HepG2 (cell line): ENCODE results near the gene BCL2L2. TPM values are rescaled to one million over a fixed set of nuclear protein-coding genes. Genes with fewer than 3 reads are reported as not detected.

Experiments used
- BRD4 ChIP-seq: sonication (generic); formaldehyde crosslinking; IDR thresholded peaks from 2 replicates; pipeline ENCODE4 v1.4.0; 2020; ENCODE audit warnings: missing genetic modification reagents
- FOXO1 ChIP-seq: sonication (generic); formaldehyde crosslinking; IDR thresholded peaks from 2 replicates; pipeline ENCODE4 v1.4.0; 2020; ENCODE audit warnings: missing genetic modification reagents
- JDP2 ChIP-seq: sonication (generic); formaldehyde crosslinking; IDR thresholded peaks from 2 replicates; pipeline ENCODE4 v1.8.1; 2022; ENCODE audit warnings: missing genetic modification reagents, borderline replicate concordance
- NBN ChIP-seq: fragments of 450-650 bp; conservative IDR thresholded peaks from 2 replicates; pipeline ENCODE4 v1.6.1; 2017
- NPAS2 ChIP-seq: sonication (generic); formaldehyde crosslinking; IDR thresholded peaks from 2 replicates; pipeline ENCODE4 v1.8.0; 2022; ENCODE audit warnings: mild to moderate bottlenecking, missing genetic modification reagents, borderline replicate concordance
- SUZ12 ChIP-seq: fragments of 150-350 bp; IDR thresholded peaks from 2 replicates; pipeline ENCODE4 v1.6.1; 2014; ENCODE audit warnings: low read depth, low read length
- TARDBP ChIP-seq: sonication (generic); formaldehyde crosslinking; IDR thresholded peaks from 2 replicates; pipeline ENCODE4 v1.8.0; 2022; ENCODE audit warnings: mild to moderate bottlenecking, missing genetic modification reagents
- TCF7 ChIP-seq: sonication (generic); IDR thresholded peaks from 2 replicates; pipeline ENCODE4 v1.6.1; 2016; ENCODE audit warnings: antibody characterized with exemption, low read depth
- ZBTB20 ChIP-seq: sonication (generic); formaldehyde crosslinking; IDR thresholded peaks from 2 replicates; pipeline ENCODE4 v1.8.1; 2023; ENCODE audit warnings: missing genetic modification reagents, low read depth, mild to moderate bottlenecking, borderline replicate concordance
- ZNF138 ChIP-seq: sonication (generic); formaldehyde crosslinking; IDR thresholded peaks from 2 replicates; pipeline ENCODE4 v1.5.0; 2020; ENCODE audit warnings: mild to moderate bottlenecking, low read depth, missing genetic modification reagents
- ZNF230 ChIP-seq: sonication (generic); formaldehyde crosslinking; IDR thresholded peaks from 2 replicates; pipeline ENCODE4 v1.4.0; 2020; ENCODE audit warnings: mild to moderate bottlenecking, missing genetic modification reagents
- ZNF350 ChIP-seq: sonication (generic); formaldehyde crosslinking; IDR thresholded peaks from 2 replicates; pipeline ENCODE4 v1.4.0; 2020; ENCODE audit warnings: mild to moderate bottlenecking, low read depth, missing genetic modification reagents, borderline replicate concordance
- ZNF776 ChIP-seq: sonication (generic); formaldehyde crosslinking; IDR thresholded peaks from 2 replicates; pipeline ENCODE4 v1.4.0; 2020; ENCODE audit warnings: mild to moderate bottlenecking, missing genetic modification reagents
- polyA plus RNA-seq, 8 experiments: library from polyadenylated mRNA; depleted of rRNA in 3 of 8; stranded (reverse) in 7 of 8; unstranded in 1 of 8; fragments of >200 nt; fragmentation: Illumina TruSeq in 4 of 8; extraction: Trizol in 4 of 8; gene quantifications; 2 replicates each; pipeline versions ENCODE4 v1.2.1 to v1.2.3, GENCODE V29; 2011 to 2016; ENCODE audit warnings: low read depth in 4 of 8, missing spikeins in 1 of 8, mixed read lengths in 1 of 8; ENCODE audit not compliant: insufficient read depth in 1 of 8
- total RNA-seq, 5 experiments: library from RNA; depleted of rRNA; stranded (reverse); fragments of >200 nt; fragmentation: Illumina TruSeq; extraction: Trizol; gene quantifications; 2 replicates each; pipeline ENCODE4 v1.2.3, GENCODE V29; 2016; ENCODE audit warnings: low read depth in 1 of 5
- TF ChIP-seq, protein P1 (sequence below): sonication (generic); formaldehyde crosslinking; IDR thresholded peaks from 2 replicates; pipeline ENCODE4 v1.4.0; 2020; ENCODE audit warnings: mild to moderate bottlenecking, missing genetic modification reagents
- TF ChIP-seq, protein P2 (sequence below): sonication (generic); formaldehyde crosslinking; IDR thresholded peaks from 2 replicates; pipeline ENCODE4 v1.4.0; 2020; ENCODE audit warnings: mild to moderate bottlenecking, missing genetic modification reagents, borderline replicate concordance
- TF ChIP-seq, protein P3 (sequence below): sonication (generic); formaldehyde crosslinking; IDR thresholded peaks from 2 replicates; pipeline ENCODE4 v1.8.0; 2022; ENCODE audit warnings: missing genetic modification reagents, mild to moderate bottlenecking, inconsistent platforms, borderline replicate concordance
- TF ChIP-seq, protein P4 (sequence below): IDR thresholded peaks from 2 replicates; pipeline ENCODE4 v1.4.0; 2020; ENCODE audit warnings: mild to moderate bottlenecking, missing genetic modification reagents
- TF ChIP-seq, protein P5 (sequence below): sonication (generic); IDR thresholded peaks from 2 replicates; pipeline ENCODE4 v1.6.1; 2016; ENCODE audit warnings: low read depth, borderline replicate concordance

The BCL2L2 gene
- total and polyA plus RNA-seq, 2 of the 13 experiments (the other 11 are each of a cell fraction or from before 2014, with no cell fraction given) = 28.1 to 49.8 TPM

DNA sequence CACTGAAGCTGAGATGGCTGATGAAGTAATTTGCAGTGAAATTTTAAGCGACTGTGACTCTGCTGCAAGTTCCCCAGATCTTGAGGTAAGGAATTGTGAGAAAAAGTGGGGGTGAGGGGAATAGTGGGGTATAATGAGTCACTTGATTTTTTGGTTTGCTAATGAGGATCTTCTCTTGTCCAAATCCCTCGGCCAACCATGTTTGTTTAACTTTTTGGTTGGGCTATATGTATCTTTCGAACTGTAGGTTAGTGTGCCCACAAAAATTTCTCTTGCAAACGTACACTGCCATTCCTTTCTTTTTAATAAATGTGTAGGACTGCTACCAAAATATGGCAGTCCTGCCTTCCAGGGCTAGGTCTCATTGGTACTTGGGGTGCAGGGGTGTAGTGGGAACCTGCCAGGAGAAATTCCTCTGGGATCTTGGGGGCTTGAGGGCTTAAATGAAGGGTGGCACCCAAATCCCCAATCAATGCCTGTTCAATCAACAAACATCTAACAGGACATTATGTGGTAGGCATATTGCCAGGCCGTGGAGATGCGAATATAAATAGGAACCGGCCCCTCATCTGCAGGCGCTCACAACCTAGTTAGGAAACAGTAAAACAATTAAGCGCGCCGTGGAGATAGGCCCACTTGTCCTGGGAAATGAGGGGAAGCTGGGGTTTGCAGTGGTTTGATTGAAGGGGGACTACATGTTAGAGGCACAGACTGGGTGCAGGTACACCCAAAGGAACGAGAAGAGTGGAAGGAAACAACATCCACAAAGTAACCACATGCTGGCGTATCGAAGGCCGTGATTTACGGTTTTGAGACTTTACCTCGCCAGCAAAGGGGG, 13.3 kb downstream of the BCL2L2 start (continued):
- TF ChIP-seq JDP2 (no peak), ZNF138 (0 out of 2 replicates have a peak, but pooled peaks have one; percentile 89), TARDBP (no peak), ZNF776 (CRISPR knock-in tag) (no peak), ZBTB20 (CRISPR knock-in tag) (no peak), BRD4 (CRISPR knock-in tag) (no peak), SUZ12 (no peak), ZNF350 (CRISPR knock-in tag) (no peak), NBN (no peak), NPAS2 (CRISPR knock-in tag) (no peak), FOXO1 (CRISPR knock-in tag) (no peak), TCF7 (no peak), ZNF230 (CRISPR knock-in tag) (no peak)
- TF ChIP-seq, protein P1, sequence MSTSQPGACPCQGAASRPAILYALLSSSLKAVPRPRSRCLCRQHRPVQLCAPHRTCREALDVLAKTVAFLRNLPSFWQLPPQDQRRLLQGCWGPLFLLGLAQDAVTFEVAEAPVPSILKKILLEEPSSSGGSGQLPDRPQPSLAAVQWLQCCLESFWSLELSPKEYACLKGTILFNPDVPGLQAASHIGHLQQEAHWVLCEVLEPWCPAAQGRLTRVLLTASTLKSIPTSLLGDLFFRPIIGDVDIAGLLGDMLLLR (CRISPR knock-in tag) = no peak; the same call in 1 of the 2 replicates
- TF ChIP-seq, protein P2, sequence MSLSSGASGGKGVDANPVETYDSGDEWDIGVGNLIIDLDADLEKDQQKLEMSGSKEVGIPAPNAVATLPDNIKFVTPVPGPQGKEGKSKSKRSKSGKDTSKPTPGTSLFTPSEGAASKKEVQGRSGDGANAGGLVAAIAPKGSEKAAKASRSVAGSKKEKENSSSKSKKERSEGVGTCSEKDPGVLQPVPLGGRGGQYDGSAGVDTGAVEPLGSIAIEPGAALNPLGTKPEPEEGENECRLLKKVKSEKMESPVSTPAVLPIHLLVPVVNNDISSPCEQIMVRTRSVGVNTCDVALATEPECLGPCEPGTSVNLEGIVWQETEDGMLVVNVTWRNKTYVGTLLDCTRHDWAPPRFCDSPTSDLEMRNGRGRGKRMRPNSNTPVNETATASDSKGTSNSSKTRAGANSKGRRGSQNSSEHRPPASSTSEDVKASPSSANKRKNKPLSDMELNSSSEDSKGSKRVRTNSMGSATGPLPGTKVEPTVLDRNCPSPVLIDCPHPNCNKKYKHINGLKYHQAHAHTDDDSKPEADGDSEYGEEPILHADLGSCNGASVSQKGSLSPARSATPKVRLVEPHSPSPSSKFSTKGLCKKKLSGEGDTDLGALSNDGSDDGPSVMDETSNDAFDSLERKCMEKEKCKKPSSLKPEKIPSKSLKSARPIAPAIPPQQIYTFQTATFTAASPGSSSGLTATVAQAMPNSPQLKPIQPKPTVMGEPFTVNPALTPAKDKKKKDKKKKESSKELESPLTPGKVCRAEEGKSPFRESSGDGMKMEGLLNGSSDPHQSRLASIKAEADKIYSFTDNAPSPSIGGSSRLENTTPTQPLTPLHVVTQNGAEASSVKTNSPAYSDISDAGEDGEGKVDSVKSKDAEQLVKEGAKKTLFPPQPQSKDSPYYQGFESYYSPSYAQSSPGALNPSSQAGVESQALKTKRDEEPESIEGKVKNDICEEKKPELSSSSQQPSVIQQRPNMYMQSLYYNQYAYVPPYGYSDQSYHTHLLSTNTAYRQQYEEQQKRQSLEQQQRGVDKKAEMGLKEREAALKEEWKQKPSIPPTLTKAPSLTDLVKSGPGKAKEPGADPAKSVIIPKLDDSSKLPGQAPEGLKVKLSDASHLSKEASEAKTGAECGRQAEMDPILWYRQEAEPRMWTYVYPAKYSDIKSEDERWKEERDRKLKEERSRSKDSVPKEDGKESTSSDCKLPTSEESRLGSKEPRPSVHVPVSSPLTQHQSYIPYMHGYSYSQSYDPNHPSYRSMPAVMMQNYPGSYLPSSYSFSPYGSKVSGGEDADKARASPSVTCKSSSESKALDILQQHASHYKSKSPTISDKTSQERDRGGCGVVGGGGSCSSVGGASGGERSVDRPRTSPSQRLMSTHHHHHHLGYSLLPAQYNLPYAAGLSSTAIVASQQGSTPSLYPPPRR (CRISPR knock-in tag) = no peak
- TF ChIP-seq, protein P3, sequence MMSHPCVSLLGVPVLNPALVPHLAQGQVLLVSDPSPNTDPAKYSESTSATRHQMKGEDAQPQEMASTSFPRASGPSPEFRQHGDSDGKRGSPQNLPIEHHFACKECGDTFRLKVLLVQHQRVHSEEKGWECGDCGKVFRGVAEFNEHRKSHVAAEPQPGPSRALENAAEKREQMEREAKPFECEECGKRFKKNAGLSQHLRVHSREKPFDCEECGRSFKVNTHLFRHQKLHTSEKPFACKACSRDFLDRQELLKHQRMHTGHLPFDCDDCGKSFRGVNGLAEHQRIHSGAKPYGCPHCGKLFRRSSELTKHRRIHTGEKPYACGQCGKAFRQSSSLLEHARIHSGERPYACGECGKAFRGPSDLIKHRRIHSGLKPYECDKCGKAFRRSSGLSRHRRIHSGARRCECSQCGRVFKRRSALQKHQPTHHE (CRISPR knock-in tag) = peak; percentile 47; the same call in 1 of the 2 replicates
- TF ChIP-seq, protein P4, sequence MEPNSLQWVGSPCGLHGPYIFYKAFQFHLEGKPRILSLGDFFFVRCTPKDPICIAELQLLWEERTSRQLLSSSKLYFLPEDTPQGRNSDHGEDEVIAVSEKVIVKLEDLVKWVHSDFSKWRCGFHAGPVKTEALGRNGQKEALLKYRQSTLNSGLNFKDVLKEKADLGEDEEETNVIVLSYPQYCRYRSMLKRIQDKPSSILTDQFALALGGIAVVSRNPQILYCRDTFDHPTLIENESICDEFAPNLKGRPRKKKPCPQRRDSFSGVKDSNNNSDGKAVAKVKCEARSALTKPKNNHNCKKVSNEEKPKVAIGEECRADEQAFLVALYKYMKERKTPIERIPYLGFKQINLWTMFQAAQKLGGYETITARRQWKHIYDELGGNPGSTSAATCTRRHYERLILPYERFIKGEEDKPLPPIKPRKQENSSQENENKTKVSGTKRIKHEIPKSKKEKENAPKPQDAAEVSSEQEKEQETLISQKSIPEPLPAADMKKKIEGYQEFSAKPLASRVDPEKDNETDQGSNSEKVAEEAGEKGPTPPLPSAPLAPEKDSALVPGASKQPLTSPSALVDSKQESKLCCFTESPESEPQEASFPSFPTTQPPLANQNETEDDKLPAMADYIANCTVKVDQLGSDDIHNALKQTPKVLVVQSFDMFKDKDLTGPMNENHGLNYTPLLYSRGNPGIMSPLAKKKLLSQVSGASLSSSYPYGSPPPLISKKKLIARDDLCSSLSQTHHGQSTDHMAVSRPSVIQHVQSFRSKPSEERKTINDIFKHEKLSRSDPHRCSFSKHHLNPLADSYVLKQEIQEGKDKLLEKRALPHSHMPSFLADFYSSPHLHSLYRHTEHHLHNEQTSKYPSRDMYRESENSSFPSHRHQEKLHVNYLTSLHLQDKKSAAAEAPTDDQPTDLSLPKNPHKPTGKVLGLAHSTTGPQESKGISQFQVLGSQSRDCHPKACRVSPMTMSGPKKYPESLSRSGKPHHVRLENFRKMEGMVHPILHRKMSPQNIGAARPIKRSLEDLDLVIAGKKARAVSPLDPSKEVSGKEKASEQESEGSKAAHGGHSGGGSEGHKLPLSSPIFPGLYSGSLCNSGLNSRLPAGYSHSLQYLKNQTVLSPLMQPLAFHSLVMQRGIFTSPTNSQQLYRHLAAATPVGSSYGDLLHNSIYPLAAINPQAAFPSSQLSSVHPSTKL (CRISPR knock-in tag) = no peak
- TF ChIP-seq, protein P5, sequence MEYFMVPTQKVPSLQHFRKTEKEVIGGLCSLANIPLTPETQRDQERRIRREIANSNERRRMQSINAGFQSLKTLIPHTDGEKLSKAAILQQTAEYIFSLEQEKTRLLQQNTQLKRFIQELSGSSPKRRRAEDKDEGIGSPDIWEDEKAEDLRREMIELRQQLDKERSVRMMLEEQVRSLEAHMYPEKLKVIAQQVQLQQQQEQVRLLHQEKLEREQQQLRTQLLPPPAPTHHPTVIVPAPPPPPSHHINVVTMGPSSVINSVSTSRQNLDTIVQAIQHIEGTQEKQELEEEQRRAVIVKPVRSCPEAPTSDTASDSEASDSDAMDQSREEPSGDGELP = no peak
